Measurements from ENCODE around the gene IGSF21.
"Not testable (repeated sequence)": the region's sequence is repeated elsewhere in the genome, so short reads cannot be mapped to it uniquely, and the experiment has no call there.

The IGSF21 gene

DNA sequence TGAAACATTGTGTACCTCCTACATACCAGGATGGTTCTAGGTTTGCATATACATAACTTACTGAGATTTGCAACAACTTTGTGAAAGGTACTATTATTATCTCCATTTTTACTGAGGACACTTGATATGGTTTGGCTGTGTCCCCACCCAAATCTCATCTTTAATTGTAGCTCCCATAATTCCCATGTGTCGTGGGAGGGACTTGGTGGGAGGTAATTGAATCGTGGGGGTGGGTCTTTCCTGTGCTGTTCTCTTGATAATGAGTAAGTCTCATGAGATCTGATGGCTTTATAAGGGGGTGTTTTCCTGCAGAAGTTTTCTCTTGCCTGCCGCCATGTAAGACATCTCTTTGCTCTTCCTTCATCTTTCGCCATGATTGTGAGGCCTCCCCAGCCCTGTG, 40.1 kb downstream of the IGSF21 start:
- DNase-seq, result no peak

DNA sequence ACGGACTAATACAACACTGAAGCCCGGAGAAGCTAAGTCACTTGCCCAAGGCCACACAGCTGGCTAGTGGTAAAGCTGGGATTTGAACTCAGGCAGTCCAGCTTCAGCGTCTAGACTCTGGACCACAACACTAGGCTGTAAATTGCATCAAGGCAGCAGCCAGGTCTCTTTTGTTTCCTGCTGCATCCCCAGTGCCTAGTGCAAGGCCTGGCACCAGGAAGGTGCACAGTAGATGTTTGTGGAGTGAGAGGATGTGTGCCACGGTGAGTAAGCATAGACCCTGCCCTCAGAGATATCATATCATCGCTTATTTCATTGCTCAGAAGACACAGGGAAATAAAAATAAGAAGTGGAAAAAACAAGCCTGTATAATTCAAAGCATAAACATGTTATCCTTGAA, 40.9 kb downstream of the IGSF21 start:
- no peak for DNase-seq

DNA sequence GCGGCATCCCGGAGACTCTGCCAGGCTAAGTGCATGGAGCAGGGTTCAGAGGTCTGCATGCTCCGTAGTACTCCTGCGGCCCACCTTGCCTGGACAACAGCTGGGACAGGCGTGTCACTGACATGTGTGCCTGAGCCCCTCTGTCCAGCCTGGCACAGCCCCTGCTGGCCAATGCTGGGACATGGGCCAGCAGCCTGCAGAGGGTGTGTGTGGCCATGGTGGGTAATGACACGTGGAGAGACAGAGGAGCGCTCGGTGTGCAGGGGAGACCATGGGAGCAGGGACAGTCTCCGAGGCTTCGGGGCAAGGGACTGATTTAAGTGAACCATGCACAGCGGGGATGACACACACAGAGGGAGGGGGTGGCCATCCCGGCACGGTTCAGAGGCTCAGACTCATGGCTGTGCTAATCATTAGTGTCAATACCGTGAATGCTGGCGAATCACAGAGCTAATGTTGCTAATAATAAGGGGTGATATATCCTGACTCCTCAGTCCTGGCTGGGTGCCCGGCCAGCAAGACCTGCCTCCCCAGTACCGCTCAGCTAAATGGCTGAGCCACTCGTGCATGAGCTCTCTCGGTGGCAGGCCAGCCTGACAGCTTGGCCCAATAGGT, 41.5 kb downstream of the IGSF21 start:
- DNase-seq, result peak; percentile 60

DNA sequence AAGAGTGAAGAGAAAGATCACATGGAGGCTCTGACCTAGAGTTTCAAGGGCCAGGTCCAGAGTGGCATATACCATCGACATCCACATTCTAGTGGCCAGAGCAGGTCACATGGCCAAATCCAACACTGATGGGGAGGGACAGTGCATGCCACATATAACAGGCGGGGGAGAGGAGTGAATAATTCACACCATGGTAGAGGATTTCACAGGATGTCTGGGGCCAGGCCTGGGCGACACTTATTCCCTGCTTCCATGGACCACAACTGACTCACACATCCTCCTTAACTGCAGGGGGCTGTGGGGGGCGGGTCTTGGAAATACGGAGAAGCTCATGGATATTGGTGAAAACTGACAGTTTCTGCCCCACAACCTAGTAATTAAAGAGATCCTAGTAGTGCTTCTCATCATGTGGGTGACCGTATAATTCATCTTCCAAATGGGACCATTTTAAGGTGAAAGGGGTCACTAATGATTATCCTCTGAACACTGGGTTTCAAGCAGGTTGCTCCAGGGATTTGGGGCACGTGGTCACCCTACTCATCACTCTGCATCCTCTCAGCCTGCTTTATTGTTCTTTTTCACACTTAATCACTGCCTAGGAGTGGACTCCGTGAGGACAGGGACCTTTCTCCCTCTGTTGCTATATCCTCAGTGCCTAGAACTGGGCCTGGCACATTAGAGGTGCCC, 44.0 kb downstream of the IGSF21 start:
- DNase-seq, result no peak

DNA sequence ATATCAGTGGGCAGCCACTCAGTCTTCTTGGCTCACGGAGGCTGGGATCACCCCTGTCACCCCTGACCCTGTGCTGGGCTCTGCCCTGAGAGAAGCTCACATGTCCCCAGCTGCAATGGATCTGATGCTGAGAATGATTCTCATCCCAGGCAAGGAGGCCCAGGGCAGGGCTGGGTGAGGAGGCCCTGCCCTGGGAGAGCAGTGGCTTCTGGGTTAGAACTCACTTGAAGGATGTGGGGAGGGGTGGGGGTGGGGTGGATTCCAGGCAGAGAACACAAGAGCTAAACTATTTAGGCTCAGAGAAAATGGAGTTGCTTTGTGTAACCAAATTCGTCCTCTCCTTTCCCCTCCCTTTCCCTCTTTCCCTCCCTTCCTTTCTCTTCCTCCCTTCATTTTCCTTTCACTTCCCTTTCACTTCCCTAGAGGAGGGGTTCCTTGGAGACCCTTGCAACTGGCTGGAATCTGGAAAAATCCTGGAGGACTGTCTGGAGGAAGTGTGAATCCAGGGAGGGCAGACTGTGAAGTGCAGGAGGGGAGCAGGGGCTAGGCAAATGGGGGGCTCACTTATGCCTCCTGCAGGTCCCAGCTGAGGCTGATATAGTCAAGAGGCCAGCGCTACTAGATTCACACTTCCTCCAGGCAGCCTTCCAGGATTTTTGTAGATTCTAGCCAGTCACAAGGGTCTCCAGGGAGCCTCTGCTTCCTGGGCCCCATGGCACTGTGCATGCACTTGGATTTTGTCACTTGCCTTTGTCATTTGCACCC, 47.0 kb downstream of the IGSF21 start:
- DNase-seq, result no peak

DNA sequence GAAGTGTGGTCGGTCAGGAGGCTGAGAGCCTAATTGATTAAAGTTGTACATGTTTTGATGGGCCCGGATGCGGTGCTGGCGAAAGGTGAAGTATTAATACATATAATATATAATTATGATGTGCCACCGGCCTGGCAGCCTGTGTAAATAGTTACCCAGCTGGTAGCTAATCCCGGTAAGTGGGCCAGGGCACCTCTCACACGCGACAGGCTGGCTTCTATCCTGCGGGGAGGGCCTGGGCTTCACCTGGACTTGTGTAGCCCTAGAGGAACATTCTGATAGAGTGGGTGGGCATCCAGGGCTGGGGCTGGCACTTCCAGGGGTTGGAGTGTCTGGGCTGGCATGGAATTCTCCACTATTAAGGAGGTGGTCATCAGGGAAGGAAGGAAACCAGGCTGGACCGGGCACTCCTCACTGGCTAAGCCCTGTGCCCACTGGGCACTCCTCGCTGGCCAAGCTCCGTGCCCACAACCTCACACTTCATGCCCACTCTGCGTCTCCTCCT, 48.3 kb downstream of the IGSF21 start:
- DNase-seq, result no peak

DNA sequence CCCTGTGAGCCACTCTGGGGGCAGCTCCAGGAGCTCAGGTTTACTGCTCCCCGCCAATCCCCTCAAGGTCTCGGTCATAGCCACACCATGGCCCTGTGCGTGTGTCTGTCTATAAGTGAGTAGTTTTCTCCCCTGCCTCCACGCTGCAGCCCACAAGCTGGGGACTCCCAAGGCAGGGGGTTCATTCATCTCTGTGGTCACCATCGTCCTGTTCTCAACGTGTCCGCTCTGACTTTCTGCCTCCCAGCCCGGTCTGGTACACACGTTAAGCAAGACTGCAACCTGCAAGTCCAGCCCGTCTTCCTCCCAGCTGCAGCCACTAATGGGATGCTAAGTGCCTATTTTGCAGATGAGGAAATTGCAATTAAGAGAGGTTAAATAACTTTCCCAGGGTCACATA, 49.8 kb downstream of the IGSF21 start:
- DNase-seq, result no peak

DNA sequence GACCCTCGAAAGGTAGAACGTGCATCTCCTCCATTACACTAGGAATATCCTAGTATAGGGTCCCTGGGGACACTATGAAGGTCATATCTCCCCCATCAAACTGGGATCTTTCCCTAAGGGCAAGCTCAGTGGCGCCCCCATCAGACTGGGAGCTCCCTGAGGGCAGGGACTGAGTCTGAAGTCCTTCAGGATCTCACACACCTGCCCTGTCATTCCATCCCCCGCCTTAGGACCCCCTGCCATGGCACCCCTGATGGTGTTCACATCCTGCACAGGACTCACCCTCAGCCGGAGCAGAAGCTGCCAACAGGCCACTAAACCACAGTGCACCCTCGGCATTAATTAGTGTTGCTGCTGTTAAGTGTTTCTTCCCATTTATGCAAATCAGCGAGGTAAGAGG, 50.4 kb downstream of the IGSF21 start:
- DNase-seq, result no peak

DNA sequence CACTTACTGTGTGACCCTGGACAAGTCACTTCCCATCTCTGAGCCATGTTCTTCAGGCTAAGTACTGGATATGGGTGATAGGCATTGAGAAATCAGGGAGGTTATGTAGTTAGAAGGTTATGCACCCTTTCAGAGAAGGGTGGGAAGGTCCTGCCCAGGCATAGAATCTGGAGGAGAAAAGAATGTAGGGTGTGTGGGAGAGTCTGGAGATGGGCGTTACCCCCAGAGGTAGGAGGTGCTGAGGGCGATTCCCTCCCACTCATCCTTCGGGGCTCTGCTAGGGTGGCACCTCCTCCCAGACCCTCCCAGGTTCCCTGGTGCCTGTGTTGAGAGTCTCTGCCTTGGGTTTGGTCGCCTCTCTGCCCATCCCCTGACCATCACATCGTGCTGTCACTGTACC, 51.1 kb downstream of the IGSF21 start:
- no peak for DNase-seq

DNA sequence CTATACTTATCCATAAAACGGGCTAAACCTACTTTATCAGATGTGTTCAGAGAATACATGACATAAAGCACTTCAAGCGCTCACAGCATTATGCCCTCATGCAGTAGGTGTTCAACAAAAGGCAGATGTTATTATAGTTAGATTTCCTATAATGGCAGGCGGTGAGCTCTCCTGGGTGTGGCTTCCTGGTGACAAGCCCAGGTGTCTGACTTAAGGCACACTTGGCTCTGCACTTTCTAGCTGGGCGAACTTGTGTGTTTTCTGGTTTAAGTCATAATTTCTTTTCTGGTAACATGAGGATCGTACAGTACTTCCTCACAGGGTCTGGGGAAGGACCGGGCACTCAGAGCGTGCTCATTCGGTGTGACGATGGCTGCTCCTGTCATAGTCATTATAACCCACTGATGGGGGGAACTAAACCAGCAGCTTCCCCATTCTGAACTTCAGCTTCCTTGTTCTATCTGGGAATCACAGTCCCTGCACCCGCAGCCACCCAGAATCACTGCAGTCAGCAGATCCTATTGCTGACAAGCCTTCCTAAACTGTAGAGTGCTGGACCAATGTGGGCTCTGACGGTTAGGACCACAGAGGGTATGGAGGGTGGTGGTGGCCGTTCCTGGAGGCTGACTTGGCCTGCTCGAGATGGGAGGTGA, 52.8 kb downstream of the IGSF21 start:
- no peak for DNase-seq

DNA sequence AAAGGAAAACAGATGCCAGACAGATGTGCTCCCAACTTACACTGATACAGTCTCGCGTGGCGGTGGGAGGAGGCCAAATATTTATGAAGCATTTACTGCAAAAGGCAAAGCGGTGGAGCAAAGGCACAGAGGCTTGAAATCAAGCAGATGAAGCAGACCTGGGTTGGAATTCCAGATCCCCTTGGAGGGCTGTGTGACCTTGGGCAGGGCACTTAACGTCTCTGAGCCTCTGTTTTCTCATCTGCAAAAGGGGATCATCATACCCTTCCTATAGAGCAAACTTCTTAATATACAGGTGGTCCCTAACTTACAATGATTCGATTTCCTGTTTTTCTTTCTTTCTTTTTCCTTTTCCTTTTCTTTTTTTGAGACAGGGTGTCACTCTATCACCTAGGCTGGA, 54.1 kb downstream of the IGSF21 start:
- DNase-seq, result no peak

DNA sequence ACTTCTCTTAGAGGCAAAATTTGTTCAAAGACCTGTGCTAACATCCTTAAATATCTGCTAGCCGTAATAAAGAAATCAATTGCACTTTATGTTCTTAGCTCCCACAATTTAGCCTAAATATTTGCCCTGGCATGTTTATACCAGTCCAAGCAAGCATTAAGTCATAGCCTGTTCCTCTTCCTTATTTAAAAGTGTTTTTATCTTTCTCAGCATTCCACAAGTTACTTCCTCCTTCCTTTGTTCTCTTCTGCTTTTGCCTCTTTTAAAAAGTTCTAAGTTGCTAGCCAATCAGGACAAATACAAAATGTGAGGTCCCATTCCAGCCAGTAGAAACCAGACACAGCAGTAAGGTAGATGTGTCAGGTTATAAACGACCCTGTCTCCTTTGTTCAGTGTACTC, 58.0 kb downstream of the IGSF21 start:
- not testable (repeated sequence) for DNase-seq

DNA sequence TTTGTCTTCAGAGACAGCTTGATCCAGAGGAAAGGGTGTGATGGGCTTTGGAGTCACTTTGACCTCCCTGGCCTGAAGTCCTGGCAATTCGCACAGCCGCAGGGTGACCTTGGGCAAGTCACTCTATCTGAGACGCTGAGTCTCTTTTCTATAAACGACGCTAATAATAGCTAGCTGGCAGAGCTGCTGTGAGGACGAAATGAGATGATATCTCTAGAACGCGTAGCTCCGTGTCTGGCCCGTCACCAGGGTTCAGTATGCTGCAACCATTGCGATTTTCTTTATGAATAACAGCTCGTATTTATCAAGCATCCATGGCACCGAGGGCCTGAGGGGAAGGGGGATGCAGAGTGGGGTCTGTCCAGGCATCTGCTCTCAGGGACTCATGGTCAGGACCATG, 58.7 kb downstream of the IGSF21 start:
- DNase-seq, result no peak

DNA sequence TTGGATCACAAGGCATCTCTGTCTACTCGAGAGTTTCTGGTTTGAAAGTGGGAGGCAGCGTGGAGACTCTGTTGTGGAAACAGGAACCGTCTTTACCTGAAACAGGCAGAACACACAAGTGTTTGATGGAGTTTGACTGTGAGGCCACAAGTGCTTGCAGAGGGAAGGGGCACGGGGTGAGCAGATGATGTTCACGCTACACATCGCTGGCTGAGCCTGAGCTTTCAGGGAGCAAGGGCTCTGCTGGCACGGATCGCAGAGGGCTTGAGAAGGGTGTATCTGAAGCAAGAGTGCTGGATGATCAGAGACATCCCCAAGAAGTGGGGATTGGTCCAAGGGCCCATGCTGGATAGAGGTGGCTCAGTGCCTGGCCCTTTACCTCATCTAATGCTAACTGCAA, 59.3 kb downstream of the IGSF21 start:
- no peak for DNase-seq

DNA sequence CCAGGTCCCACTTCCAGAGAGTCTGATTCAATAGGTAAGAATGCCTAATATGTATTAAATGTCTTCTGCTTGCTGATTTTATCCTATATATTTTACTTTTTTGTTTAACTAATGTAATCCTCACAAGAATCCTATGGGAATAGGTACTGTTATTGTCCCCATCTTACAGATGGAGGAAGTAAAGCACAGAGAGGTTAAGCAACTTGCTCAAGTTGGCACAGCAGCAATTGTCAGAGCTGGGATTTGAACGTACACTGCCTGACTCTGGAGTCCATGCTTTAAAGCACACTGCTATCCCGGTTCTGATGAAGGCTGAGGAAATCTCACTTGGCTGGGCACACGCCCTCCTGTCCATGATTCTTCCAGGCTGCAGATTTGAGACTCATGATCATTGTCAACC, 62.8 kb downstream of the IGSF21 start:
- DNase-seq, result no peak

DNA sequence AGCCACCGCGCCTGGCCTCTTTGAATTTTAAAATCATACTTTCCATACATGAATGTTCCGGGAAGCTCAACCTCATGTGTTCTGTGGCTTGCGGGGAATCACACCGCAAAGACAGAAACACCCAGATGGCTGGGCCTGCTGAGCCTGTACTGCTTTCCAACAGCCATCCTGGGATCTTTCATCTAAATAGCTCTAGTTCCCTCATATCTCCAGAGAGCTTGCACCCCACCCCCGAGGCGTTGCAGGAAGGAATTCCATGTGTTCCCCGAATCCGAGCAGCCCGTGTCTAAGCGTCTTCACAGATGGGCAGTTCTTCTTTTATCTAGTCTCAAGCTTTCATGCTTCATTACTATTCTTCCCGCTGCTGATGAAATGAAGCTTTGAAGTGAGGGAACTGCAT, 66.4 kb downstream of the IGSF21 start:
- no peak for DNase-seq

DNA sequence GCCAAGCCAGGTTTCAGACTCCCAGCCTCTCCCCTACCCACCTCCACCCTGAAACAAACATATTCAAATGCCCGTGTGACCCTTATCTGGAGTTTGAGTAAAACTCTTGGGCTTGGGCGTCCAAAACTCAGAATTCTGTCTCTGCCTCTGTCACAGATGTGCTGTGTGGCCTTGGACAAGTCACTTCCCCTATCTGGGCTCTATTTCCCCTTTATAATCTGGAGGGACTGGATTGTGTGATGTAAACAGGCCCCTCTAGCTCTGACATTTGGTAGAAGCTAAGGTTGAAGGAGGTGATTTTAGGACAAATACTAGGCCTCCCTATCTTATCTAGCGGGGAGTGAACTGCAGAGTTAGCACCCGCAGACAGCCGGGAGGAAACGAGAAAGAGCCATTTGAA, 67.5 kb downstream of the IGSF21 start:
- DNase-seq, result no peak

DNA sequence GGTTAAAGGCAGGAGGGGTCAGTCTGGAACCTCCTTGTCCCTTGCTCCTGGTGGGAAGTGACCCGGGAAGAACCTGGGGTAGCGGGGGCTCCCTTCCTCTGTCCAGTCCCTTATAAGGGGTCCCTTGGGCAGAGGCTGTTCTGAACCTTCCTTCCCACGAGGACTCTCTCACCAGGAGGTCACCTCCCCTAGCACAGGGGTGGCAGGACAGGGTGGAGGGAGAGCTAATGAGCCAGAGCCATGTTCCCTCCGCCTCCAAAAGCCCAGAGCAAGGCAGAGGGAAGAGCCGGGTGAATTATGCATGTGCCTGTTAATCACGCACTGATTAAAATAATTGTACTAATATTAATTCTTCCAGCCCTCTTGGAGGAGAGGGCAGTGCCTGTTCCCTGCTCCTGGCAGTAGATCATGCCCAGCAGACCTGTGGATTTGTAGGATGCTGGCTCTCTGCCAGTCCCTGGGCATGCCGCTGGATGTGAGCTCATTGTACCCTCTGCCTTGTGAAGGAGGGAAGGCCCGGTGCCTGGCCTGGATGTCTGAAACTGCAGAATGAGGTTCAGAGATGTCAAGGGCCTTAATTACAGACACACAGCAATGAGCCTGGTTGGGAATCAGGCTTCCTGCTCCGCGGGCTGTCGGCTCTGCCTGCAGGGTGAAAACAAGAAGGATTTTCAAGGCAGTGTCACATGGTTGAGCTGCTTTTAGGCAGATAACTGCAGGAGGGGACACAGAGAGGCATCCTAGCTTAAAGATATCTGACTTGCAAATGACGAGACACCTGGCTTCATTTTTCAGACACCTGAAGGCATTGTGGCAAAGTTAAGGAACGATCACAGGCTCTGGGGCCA, 68.2 kb downstream of the IGSF21 start:
- DNase-seq, result no peak

DNA sequence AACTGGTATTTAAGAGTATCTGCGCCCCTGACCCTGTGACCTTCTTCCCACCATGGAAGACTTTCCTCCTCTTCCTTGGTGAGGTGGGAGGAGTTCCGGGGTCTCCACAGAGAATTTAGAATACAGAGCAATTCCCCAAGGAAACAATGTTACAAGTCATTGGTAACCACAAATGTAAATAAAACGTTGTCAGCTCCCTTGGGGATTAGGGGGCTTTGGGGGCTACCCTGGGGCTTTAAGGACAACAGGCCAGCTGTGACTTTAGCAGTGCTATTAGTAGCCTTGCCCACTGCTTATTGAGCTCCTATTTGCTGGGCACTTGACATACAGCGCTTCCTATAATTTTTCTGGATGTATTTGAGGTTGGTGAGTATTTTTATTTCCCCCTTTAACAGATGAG, 69.0 kb downstream of the IGSF21 start:
- no peak for DNase-seq

DNA sequence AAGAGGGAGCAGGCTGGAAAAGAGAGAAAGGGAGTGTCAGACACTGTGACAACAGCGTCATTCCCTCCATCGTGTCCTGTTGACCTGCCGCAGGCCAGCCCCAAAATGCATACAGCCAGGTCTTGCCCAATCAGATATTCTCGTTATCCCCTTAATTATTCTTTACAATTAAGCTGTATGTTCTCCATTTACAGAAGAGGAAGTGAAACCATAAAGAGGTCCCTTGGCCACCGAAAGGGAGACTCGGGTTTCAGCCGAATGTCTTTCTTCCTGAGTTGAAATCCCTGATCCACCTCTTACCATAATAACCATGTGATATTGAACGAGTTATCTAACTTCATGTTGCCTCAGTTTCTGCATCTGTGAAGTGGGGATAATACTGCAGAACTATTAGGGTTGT, 70.5 kb downstream of the IGSF21 start:
- DNase-seq, result no peak

DNA sequence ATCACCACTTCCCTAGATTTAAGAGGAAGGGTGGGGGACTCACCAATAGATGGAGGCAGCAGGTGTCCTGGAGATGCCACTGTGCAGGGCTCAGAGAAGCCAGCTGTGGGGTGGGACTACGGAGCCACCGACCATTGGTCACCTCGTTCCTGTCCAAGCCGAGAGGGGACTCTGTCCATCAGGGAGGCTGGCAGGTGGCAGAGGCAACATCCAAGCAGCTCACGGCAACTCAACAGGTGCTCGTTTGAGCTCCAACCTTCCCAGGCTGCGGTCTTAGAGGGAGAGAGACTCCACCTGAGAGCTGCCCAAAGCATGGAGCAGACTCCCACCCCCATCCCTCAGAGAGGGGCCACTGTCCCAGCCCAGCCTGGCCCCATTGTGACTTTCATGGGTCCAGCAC, 71.4 kb downstream of the IGSF21 start:
- DNase-seq, result no peak

DNA sequence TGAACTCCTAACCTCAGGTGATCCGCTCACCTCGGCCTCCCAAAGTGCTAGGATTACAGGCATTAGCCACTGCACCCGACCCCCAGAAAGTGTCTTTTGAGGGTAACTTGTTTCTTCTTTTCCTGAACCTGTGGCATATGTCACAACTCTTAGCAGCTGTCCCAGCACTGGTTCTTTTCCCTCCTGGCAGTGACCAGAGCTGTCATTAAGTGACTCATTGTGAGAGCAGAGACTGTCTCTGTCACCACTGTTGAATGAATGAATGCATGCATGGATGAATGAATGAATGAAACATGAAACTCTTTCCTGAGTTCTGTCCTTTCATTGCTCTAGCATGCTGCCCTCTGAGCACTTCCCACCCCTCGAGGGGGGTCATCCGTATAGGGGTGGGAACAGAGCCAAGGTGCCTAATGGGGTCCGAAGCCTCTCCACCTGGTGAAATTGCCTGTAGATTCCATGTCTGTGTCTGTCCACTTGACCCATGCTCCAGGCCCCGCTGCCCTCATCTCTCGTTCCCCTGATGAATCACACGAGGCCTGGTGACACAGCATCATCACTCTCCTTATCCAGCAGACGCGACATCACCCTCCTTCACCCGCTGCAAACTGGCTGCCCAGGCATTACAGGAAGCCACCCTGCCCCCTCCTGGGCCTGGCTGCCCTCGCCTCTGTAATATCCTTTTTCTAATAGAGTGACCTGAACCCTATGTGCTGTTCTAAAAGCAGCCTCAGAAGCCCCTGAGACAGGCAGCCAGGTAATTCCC, 75.0 kb downstream of the IGSF21 start:
- no peak for DNase-seq

Data from retina (tissue), 1 donor.